Prostate gland (tissue), 2 donors: Measurements from ENCODE around the gene ARHGEF38.
A peak's percentile ranks its signal among the peaks of the same experiment; 100 is the strongest.

ENCODE experiments used
- POLR2A ChIP-seq: fragments of 450-650 bp; IDR thresholded peaks from one replicate; pipeline ENCODE4 v1.6.1; 2016; ENCODE audit warnings: antibody characterized with exemption, mild to moderate bottlenecking
- POLR2AphosphoS5 ChIP-seq: sonication (generic); formaldehyde crosslinking; IDR thresholded peaks from one replicate; pipeline ENCODE4 v1.6.1; 2017; ENCODE audit warnings: antibody characterized with exemption
- TF ChIP-seq, protein P1 (sequence below), 4 experiments: fragments of 200-600 bp in 2 of 4; fragments of 450-650 bp in 2 of 4; sonication (generic) in 2 of 4; IDR thresholded peaks; 1 replicate in 3 of 4; 2 replicates in 1 of 4; pipeline ENCODE4 v1.5.1; 2016 to 2019; ENCODE audit warnings: antibody characterized with exemption in 4 of 4, mild to moderate bottlenecking in 2 of 4, moderate library complexity in 2 of 4

DNA sequence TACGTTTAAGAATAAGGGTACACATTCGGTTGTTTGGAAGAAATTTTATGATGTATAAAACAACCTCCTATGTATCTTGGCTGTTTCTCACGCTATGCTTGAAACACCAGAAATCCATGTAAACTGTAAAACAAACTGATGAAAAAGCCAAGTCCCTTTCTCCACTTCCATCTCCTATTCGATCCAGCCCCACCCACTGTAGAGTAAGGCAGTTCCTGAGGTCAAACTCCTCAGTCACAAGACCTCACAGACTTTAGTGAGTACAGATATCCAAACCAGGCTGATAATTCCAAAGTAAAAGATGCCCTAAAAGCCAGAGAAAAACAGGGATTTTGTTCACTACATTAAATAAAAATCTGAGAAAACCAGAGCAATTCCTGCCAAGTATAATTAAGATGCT is 45.6 kb downstream of the ARHGEF38 start:
- TF ChIP-seq, protein P1, sequence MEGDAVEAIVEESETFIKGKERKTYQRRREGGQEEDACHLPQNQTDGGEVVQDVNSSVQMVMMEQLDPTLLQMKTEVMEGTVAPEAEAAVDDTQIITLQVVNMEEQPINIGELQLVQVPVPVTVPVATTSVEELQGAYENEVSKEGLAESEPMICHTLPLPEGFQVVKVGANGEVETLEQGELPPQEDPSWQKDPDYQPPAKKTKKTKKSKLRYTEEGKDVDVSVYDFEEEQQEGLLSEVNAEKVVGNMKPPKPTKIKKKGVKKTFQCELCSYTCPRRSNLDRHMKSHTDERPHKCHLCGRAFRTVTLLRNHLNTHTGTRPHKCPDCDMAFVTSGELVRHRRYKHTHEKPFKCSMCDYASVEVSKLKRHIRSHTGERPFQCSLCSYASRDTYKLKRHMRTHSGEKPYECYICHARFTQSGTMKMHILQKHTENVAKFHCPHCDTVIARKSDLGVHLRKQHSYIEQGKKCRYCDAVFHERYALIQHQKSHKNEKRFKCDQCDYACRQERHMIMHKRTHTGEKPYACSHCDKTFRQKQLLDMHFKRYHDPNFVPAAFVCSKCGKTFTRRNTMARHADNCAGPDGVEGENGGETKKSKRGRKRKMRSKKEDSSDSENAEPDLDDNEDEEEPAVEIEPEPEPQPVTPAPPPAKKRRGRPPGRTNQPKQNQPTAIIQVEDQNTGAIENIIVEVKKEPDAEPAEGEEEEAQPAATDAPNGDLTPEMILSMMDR (IDR thresholded peaks at IDR 0.05), result no peak
- TF ChIP-seq POLR2A (no peak), POLR2AphosphoS5 (peak; percentile 23)
